Measurements from ENCODE around the gene CAMK2D.

GRCh38 chr4:113662581-113662980 lies 99.0 kb downstream of the CAMK2D start:
- no peak for TF ChIP-seq CTCF (conservative IDR thresholded peaks at IDR 0.05 in 1 of 2, IDR thresholded peaks at IDR 0.05 in 1 of 2; ENCODE audit: low read depth in 1 of 2, low read length in 2 of 2)
- TF ChIP-seq EZH2 (IDR thresholded peaks at IDR 0.05; ENCODE audit: low read length, missing control alignments), result no peak

All from fibroblast of lung (primary cell).